GM21526 (cell line): ENCODE results near the gene PCK1.

Experiments
- ATAC-seq: cut with Tn5 transposase; IDR thresholded peaks from one replicate; pipeline ENCODE4 v1.9.1; 2021; ENCODE audit warnings: moderate library complexity; ENCODE audit not compliant: unreplicated experiment, low FRiP score

PCK1 gene

GRCh38 chr20:57600320-57601210, 39.7 kb downstream of the PCK1 start:
- no peak for ATAC-seq

- no peak for ATAC-seq
These were observed 40.3 kb downstream of the PCK1 start for GRCh38 chr20:57601211-57601570.

GRCh38 chr20:57601737-57602136, 40.8 kb downstream of the PCK1 start:
- no peak for ATAC-seq

GRCh38 chr20:57603120-57603519, 42.2 kb downstream of the PCK1 start:
- no peak for ATAC-seq

- ATAC-seq: no peak
These were observed 44.1 kb downstream of the PCK1 start for GRCh38 chr20:57605045-57605444.

- ATAC-seq: no peak
These were observed 45.0 kb downstream of the PCK1 start for GRCh38 chr20:57605878-57606277.

GRCh38 chr20:57608516-57608915, 47.6 kb downstream of the PCK1 start:
- no peak for ATAC-seq

GRCh38 chr20:57609086-57609841, 48.4 kb downstream of the PCK1 start:
- ATAC-seq: no peak

GRCh38 chr20:57609842-57610167, 48.9 kb downstream of the PCK1 start:
- ATAC-seq: no peak

GRCh38 chr20:57610261-57610952, 49.5 kb downstream of the PCK1 start:
- no peak for ATAC-seq

- ATAC-seq: no peak
These were observed 50.8 kb downstream of the PCK1 start for GRCh38 chr20:57611586-57612311.

- no peak for ATAC-seq
These were observed 51.5 kb downstream of the PCK1 start for GRCh38 chr20:57612436-57612835.

GRCh38 chr20:57612916-57613315, 52.0 kb downstream of the PCK1 start:
- no peak for ATAC-seq

GRCh38 chr20:57613481-57613921, 52.6 kb downstream of the PCK1 start:
- no peak for ATAC-seq

GRCh38 chr20:57614490-57615444, 53.9 kb downstream of the PCK1 start:
- ATAC-seq: no peak

GRCh38 chr20:57615445-57615811, 54.5 kb downstream of the PCK1 start:
- ATAC-seq: no peak

- ATAC-seq: no peak
These were observed 55.4 kb downstream of the PCK1 start for GRCh38 chr20:57616143-57616951.

- ATAC-seq: no peak
These were observed 56.3 kb downstream of the PCK1 start for GRCh38 chr20:57617079-57617795.
